A673 (cell line): Measurements from ENCODE around the gene UBALD1.

Experiments
- EZH2 ChIP-seq: fragments of 200-600 bp; sonication (generic); IDR thresholded peaks from 2 replicates; pipeline ENCODE4 v1.6.1; 2017; ENCODE audit warnings: borderline replicate concordance, low read depth, mild to moderate bottlenecking, mixed read lengths, antibody characterized with exemption, low read length; ENCODE audit not compliant: poor library complexity, severe bottlenecking
- TF ChIP-seq, protein P1 (sequence below): fragments of 300-800, 200-600 bp; sonication (generic); conservative IDR thresholded peaks from 2 replicates; pipeline ENCODE4 v1.5.1; 2017; ENCODE audit warnings: low read depth, mild to moderate bottlenecking, antibody characterized with exemption, low read length, moderate library complexity, mixed read lengths

GRCh38 chr16:4624015-4624826, 9.5 kb upstream of the UBALD1 start, which contains the start of gene MGRN1:
- TF ChIP-seq, protein P1, sequence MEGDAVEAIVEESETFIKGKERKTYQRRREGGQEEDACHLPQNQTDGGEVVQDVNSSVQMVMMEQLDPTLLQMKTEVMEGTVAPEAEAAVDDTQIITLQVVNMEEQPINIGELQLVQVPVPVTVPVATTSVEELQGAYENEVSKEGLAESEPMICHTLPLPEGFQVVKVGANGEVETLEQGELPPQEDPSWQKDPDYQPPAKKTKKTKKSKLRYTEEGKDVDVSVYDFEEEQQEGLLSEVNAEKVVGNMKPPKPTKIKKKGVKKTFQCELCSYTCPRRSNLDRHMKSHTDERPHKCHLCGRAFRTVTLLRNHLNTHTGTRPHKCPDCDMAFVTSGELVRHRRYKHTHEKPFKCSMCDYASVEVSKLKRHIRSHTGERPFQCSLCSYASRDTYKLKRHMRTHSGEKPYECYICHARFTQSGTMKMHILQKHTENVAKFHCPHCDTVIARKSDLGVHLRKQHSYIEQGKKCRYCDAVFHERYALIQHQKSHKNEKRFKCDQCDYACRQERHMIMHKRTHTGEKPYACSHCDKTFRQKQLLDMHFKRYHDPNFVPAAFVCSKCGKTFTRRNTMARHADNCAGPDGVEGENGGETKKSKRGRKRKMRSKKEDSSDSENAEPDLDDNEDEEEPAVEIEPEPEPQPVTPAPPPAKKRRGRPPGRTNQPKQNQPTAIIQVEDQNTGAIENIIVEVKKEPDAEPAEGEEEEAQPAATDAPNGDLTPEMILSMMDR = peak; percentile 99
- no peak for TF ChIP-seq EZH2
